ENCODE measurements around the gene CLRN3. TPM values are rescaled to one million over a fixed set of nuclear protein-coding genes. Genes with fewer than 3 reads are reported as not detected.

CLRN3 gene
- total RNA-seq, 1 experiment from 2014 or later = not detected

GRCh38 chr10:127905001-127905847 lies 12.5 kb upstream of the CLRN3 start:
- peak; percentile 62 for DNase-seq (ENCODE audit: low spot score)
- in situ Hi-C loops (cut with HindIII; ENCODE audit: low sequenced_read_pairs) = no loop called here

GRCh38 chr10:127904311-127905000 lies 11.7 kb upstream of the CLRN3 start:
- in situ Hi-C loops (cut with HindIII; ENCODE audit: low sequenced_read_pairs) = no loop called here
- no peak for DNase-seq (ENCODE audit: low spot score)

- in situ Hi-C loops (cut with HindIII; ENCODE audit: low sequenced_read_pairs) = no loop called here
- DNase-seq (ENCODE audit: low spot score) = no peak
These were observed 11.0 kb upstream of the CLRN3 start for GRCh38 chr10:127903789-127904188.

GRCh38 chr10:127899766-127900387 lies 7.1 kb upstream of the CLRN3 start:
- in situ Hi-C loops (cut with HindIII; ENCODE audit: low sequenced_read_pairs) = no loop called here
- no peak for DNase-seq (ENCODE audit: low spot score)

GRCh38 chr10:127897177-127897576 lies 4.4 kb upstream of the CLRN3 start:
- DNase-seq (ENCODE audit: low spot score) = no peak
- in situ Hi-C loops (cut with HindIII; ENCODE audit: low sequenced_read_pairs) = no loop called here

- no peak for DNase-seq (ENCODE audit: low spot score)
- in situ Hi-C loops (cut with HindIII; ENCODE audit: low sequenced_read_pairs) = no loop called here
These were observed 3.8 kb upstream of the CLRN3 start for GRCh38 chr10:127896590-127896989.

GRCh38 chr10:127894146-127894545 lies 1.4 kb upstream of the CLRN3 start:
- no peak for DNase-seq (ENCODE audit: low spot score)
- in situ Hi-C loops (cut with HindIII; ENCODE audit: low sequenced_read_pairs) = no loop called here

- in situ Hi-C loops (cut with HindIII; ENCODE audit: low sequenced_read_pairs) = no loop called here
- DNase-seq (ENCODE audit: low spot score) = no peak
These were observed 1.9 kb downstream of the CLRN3 start for GRCh38 chr10:127890832-127891334.

GRCh38 chr10:127890216-127890615 lies 2.5 kb downstream of the CLRN3 start:
- in situ Hi-C loops (cut with HindIII; ENCODE audit: low sequenced_read_pairs) = no loop called here
- DNase-seq (ENCODE audit: low spot score) = no peak

- in situ Hi-C loops (cut with HindIII; ENCODE audit: low sequenced_read_pairs) = no loop called here
- no peak for DNase-seq (ENCODE audit: low spot score)
These were observed 3.0 kb downstream of the CLRN3 start for GRCh38 chr10:127889605-127890195.

GRCh38 chr10:127888521-127889312 lies 4.0 kb downstream of the CLRN3 start:
- in situ Hi-C loops (cut with HindIII; ENCODE audit: low sequenced_read_pairs) = no loop called here
- no peak for DNase-seq (ENCODE audit: low spot score)

GRCh38 chr10:127887541-127888415 lies 5.0 kb downstream of the CLRN3 start:
- in situ Hi-C loops (cut with HindIII; ENCODE audit: low sequenced_read_pairs) = no loop called here
- DNase-seq (ENCODE audit: low spot score) = no peak

- in situ Hi-C loops (cut with HindIII; ENCODE audit: low sequenced_read_pairs) = no loop called here
These were observed 6.2 kb downstream of the CLRN3 start for GRCh38 chr10:127886371-127887051.

GRCh38 chr10:127884501-127884900 lies 8.2 kb downstream of the CLRN3 start:
- in situ Hi-C loops (cut with HindIII; ENCODE audit: low sequenced_read_pairs) = no loop called here
- DNase-seq (ENCODE audit: low spot score) = no peak

More at GRCh38 chr10:127886371-127887051, 6.2 kb downstream of the CLRN3 start:
- no peak for DNase-seq (ENCODE audit: low spot score)

GRCh38 chr10:127883516-127883915 lies 9.2 kb downstream of the CLRN3 start:
- in situ Hi-C loops (cut with HindIII; ENCODE audit: low sequenced_read_pairs) = no loop called here
- no peak for DNase-seq (ENCODE audit: low spot score)

GRCh38 chr10:127882801-127883459 lies 9.8 kb downstream of the CLRN3 start:
- in situ Hi-C loops (cut with HindIII; ENCODE audit: low sequenced_read_pairs) = no loop called here
- DNase-seq (ENCODE audit: low spot score) = no peak

- in situ Hi-C loops (cut with HindIII; ENCODE audit: low sequenced_read_pairs) = no loop called here
- no peak for DNase-seq (ENCODE audit: low spot score)
These were observed 10.3 kb downstream of the CLRN3 start for GRCh38 chr10:127882391-127882790.
